Effector CD4-positive, alpha-beta T cell (primary cell): ENCODE measurements around the gene SLCO4A1.

Source experiments
- DNase-seq: peaks from one replicate; pipeline ENCODE4 v3.0.0-alpha.2; 2020

SLCO4A1 gene

DNA sequence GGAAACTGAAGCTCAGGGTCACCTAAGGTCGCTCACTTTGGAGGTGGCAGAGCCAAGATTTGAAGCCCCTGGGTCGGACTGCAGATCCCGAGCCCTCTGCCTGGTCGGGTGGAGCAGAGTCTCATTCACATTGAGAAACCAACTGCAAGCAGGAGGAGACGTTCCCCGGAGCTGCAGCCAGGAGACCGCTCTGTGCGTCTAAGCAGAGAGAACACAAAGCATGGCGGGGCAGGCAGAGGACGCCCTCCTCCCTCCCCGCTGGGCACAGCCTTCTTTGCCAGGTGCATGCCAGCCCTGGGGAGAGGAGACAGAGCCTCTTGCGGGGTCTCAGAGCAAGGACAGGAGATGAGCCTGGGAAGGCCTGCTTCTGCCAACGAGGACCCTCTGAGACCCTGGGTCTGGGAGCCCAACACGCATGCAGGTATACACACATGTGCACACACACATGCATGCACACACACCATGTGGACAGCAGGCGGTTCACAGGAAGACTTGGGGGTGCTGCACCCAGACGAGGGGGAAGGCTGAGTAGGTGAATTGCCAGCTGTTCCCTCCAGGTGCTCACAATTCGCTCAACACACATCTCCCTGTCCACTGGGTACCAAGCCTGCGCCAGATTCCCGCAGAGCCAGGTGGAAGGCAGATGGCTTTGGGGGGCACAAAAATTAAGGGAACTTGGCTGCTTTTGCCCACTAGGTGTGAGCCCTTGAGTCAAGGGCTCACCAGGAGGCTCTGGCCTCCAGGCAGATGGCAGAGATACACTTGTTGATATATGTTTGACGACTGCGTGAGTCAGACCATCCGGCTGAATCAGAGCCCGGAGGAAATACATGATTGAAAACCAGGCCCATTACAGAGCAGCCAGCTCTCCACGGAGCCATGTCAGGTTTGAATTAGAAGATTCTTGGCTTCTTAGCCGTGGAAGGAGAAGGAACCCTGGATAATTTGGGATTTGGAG lies 60.9 kb downstream of the SLCO4A1 start:
- no peak for DNase-seq

DNA sequence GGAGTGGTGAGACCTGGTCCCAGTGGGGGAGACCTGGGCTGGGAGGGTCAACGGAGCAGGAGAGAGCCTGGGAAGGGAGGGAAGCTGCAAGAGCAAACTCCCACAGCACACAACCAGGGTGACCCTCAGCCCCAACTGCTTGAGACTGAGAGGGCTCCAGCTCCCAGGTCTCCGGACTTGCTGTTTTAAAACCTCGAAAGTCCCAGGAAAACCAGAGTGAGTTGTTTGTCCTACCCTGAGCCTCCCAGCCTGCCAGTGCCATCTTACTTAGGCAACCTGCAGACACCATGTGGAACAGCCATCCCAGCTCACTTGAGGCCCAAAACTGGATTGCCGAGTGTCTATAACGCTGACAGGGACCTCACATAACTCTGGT lies 61.5 kb downstream of the SLCO4A1 start:
- no peak for DNase-seq

DNA sequence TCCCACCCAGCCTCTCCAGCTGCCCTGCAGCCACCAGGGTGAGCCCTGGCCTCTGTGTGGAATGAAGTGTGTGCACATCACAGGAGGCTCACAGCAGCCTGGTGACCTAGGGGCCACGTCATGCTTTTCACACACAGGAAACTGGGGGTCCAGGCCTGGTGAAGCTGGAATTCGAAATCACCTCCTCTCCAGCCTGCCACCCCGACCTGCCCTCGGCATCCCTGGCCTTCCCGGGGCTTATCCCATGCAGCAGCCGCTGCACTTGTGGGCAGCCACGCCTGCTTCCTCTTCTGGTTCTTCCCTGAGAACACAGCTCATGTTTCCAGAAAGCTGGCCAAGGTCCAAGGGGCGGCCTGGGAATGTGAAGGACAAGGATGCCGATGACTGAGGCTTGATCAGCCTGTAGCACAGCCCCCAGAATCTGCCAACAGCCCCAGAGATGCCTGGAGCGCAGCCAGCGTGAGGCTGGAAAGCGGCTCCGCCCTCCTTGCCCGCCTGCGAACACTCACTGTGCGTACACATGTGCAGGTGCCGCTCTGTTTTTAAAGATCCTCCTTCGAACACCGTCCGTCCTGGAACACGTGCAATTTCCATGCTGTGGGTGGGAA lies 62.1 kb downstream of the SLCO4A1 start:
- DNase-seq, result no peak

DNA sequence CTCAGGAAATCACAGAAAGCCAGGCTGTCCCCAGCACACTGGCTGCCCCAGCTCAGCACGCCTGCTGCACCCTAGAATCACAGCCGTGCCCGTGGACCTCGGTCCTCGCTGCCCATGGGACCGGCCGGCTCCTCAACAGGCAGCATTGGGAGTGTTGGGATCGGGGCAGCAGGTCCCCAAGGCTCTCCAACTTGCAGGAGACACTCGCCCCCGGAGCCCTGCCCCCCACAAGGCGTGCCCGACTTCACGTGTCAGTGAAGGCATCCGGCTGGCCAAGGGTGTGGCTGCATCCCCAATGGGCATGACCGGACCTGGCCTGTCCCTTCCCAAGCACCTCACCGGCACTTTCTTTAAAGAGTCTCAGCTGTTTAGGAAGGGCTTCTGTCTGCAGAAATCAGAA lies 63.3 kb downstream of the SLCO4A1 start:
- DNase-seq, result no peak

DNA sequence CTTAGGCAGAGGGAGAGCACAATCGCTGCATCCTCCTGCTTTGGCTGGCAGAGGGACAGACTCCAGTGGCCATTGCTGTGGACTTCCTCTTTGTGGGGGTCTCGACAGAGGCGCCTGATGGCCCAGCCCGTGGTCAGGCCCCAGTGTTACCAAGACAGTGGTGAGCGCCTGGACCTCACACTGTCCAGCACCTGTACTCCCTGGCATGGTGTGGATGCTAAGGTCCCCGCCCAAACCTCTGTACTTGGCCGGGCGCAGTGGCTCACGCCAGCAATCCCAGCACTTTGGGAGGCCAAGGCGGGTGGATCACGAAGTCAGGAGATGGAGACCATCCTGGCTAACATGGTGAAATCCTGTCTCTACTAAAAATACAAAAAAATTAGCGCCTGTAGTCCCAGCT lies 64.0 kb downstream of the SLCO4A1 start:
- DNase-seq, result no peak

DNA sequence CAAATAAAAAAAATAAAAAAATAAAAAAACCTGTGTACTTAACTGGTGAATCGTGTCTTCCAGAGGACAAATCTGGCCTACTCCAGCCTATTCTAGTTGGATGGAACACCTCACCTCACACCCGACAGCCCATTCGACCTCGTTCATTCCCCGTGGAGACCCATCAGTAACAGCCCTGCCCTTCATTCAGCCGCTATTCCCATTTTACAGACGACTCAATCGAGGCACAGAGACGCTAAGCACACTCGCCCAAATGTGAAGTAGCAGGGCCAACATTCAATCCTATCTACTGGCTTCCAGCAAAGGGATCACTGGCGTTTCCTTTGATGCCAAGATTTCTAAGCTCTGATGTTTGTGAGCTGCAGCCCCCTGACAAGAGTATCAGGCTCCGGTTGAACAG lies 64.6 kb downstream of the SLCO4A1 start:
- DNase-seq, result no peak

DNA sequence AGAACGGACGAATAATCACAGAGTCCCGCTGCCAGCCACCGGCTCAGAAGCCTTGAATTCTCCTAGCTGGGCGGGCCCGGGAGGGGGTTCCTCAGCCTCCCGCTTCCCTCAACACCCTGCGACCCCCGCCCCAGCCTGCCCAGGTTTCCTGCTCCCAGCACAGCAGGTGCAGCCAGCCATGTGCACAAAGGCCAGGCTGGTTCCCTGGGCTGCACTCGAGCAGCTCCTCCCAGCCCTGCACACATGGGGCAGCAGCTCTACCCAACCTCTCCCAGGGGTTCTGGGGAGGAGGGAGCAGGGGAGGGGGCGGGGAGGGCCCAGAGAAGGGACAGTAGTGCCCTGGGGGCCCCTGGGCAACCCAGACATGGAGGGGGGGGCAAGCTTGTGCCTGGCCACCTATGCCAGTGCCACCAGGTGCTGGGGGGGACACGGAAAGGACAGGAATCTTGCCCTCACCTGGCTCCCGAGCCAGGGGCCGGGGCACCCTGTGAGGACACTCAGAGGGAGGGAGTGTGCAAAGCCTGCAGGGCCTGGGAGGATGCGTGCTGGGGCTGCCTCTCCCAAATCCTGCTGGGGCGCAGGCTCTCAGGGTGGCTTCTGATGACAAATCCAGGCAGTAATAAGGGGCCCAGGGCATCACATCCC lies 65.1 kb downstream of the SLCO4A1 start:
- DNase-seq, result no peak

DNA sequence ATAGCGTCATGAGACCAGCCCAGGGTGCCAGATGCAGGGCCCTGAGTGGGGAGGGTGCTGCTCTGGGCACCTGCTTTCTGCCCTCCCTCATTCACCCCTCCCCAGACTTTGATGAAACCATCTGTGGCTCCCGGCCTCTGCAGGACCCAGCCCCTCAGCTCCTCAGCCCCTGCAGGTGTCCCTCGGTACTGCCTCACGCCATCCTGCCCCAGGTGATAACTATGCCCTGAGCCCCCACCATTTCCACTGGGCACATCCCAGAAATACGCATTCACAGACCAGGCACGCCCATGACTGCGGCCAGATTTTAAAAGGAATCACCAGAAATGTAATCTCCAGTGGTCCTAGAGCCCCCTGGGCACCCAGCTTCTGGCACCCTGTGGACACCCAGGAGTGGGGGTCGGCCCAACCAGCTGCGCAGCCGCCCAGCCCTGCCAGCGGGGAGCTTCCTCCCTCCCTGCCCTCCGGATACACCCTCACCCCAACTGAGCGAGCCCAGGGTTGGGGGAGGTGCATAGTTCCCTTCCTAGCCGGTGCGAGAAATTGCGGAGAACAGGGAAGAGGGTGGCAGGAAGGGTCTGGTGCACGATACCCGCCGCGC lies 65.7 kb downstream of the SLCO4A1 start:
- DNase-seq, result no peak

DNA sequence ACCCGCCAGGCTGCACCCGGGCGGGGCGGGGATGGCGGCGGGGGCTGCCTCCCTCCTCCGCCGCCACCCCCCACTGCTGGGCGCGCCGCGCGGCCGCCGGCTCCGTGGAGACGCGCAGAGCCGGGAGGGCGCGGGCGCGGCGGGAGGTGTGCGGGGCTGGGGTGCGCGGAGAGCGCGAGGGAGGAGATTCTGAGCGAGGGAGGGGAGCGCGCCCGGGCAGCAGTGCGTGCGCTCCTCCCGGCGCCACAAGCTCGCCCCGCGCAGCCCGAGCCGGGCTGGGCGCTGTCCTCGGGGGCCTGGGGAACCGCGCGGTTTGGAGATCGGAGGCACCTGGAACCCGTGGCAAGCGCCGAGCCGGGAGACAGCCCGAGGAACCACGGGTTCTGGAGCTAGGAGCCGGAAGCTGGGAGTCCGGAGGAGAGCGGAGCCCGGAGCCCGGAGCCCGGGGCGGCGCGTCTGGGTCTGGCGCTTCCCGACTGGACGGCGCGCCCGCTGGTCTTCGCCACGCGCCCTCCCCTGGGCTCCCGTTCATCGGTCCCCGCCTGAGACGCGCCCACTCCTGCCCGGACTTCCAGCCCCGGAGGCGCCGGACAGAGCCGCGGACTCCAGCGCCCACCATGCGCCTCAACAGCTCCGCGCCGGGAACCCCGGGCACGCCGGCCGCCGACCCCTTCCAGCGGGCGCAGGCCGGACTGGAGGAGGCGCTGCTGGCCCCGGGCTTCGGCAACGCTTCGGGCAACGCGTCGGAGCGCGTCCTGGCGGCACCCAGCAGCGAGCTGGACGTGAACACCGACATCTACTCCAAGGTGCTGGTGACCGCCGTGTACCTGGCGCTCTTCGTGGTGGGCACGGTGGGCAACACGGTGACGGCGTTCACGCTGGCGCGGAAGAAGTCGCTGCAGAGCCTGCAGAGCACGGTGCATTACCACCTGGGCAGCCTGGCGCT lies 66.6 kb downstream of the SLCO4A1 start, which contains the start of gene NTSR1:
NTSR1 (plus strand) TSS at position 246 of the 946 bp plus-strand sequence; CDS start at position 618, 372 bp downstream.
- DNase-seq, result no peak

DNA sequence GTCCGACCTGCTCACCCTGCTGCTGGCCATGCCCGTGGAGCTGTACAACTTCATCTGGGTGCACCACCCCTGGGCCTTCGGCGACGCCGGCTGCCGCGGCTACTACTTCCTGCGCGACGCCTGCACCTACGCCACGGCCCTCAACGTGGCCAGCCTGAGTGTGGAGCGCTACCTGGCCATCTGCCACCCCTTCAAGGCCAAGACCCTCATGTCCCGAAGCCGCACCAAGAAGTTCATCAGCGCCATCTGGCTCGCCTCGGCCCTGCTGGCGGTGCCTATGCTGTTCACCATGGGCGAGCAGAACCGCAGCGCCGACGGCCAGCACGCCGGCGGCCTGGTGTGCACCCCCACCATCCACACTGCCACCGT lies 67.2 kb downstream of the SLCO4A1 start:
- DNase-seq, result no peak

DNA sequence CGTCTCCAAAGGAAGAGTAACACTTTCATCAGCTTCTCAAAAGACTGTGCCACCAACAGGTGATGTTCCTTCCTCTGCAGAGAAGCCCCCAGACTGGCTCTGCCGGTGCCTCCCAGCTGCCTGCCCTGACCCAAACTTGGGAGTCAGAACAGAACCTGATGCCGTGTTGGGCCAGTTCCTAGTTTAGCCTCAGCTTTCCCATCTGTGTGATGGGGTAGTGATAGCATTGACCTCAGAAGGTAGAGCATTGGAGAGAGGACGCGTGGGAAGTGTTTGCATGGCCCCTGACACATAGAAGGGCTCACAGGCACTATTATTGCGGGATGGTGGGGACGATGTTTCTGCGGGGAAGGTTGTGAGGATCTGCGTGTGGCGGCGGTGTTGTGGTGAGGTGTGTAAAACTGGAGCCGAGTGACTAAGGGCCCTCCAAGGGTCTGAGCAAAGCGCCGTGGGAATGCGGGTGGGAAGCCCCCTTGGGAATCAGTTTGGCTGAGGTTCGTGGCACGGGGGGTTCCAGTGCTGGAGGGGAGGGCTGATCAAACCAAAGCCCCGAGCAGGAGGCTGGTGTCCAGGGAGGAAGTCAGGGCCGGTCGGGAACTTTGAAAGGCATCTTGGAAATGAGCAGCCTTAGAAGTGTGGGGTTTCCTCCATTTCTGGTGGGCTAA lies 68.0 kb downstream of the SLCO4A1 start:
- DNase-seq, result no peak

DNA sequence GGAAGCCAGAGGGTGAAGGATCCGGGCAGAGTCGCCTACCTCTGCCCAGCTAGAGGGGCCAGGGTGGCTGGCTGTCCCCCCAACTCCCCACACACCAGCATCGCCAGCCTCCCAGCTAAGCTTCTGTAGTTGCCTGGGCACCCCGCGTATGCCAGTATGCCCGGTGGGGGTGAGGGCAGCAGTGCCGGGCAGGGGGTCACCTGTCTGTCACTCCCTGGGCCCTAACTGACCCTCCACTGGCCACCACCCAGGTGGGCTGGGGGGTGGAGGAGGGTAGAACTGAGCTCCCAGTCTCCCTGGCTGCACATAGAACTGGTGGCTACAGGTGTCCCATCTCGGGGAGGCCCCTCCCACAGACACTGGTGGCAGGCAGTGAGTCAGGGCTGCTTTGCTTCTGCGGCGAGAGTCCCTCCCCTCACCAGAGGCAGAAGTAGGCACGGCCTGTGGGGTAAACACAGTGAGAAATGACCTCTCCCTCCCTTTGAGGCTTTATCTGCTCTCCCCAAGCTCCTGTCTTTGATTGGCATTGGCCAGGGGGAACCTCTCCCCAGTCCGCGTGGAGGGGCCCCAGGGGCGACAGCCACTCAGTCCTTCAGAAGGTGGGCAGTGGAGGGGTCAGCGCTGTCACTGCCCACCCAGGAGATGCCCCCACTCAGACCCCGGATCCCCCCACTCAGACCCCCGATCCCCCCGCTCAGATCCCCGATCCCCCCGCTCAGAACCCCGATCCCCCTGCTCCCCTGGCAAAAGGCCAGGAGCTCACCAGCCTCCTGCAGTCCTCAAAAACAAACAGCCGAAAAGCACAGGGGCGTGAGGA lies 68.8 kb downstream of the SLCO4A1 start:
- no peak for DNase-seq

DNA sequence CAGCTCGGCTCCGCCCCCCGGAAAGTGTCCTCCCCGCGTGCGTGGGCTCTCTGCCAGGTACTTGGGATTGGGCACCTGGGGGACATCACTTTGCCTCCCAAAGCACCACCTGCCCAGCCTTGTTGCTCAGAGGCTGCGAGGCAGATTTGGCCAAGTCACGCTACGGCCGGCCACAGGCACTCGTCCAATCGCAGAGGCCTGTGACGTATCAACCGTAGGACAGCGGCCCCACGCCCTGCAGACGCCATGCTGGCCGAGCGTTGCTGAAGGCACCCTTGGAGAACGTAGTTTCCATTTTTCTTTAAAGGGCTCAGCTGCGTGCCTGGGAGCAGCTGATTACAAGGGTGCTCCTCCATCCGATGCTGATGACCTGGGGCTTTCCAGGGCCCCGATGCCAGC lies 69.4 kb downstream of the SLCO4A1 start:
- no peak for DNase-seq

DNA sequence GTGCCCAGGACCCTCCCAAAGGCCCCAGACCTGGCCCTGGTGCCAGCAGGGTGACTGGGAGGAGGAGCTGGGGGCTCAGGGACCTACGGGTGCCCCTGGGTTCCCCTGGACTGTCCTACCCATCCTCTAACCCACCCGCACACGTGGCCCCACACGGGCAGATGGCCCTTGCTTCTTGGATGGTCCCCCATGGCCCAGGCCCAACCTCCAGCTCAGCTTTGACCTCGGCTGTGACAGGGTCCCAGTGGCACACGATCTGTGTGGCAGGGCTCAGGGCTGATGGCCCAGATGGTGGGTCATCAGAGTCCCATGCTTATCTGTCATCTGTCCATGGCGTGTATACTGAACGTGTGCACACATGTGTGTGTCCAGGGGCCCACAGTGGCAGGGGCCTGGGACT lies 70.3 kb downstream of the SLCO4A1 start:
- no peak for DNase-seq

DNA sequence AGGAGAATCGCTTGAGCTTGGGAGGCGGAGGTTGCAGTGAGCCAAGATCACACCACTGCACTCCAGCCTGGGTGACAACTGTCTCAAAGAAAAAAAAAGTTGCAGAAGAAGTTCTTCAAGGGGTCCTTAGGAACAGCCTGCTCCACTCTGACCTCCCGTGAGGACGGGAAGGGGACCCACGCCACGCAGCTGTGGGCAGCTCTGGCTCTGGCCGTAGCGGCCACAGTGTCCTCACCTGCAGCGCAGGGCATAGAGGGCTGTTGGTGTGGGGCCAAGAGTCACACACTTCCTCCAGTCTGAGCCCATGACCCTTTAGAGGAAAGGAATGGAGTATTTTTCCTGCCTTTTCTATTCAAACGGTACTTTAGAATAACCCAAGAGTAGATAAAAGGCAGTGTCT lies 71.7 kb downstream of the SLCO4A1 start:
- no peak for DNase-seq

DNA sequence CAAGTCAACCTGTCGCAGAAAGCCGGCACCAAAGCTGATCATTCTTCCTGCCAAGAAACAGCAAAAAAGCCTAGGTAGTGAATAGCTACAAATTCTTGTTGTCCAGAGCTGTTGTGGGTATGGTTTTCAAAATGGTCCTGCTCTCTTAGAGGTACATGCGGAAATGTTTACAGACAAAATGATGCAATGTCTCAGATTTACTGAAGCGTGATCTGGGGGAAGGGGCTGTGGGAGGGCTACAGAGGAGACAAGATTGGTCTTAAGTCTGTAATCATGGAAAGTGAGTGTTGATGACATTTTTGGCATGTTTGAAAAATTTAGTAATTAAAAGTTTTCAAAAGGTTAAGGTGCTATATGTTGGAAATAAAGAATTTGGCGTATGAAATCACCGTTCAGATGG lies 72.5 kb downstream of the SLCO4A1 start:
- no peak for DNase-seq

DNA sequence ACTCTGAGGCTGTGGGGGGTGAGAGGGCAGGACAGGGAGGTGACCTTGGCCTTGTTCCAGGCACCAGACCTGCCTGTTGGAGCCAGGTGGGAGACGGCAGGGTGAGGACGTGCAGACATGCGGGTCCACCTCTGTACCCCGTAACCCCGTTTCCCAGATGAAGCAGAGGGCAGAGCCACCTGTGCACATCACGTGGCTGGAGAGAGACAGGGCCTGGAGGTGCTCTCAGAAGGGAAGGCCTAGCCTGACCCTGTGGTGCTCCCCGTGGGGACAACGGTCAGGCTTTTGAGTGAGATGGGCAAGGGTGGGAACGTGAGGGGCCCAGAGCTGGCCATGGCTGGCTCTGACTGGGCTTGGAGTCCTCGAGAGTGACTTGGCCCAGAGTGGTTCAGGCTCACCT lies 72.9 kb downstream of the SLCO4A1 start:
- DNase-seq, result no peak

DNA sequence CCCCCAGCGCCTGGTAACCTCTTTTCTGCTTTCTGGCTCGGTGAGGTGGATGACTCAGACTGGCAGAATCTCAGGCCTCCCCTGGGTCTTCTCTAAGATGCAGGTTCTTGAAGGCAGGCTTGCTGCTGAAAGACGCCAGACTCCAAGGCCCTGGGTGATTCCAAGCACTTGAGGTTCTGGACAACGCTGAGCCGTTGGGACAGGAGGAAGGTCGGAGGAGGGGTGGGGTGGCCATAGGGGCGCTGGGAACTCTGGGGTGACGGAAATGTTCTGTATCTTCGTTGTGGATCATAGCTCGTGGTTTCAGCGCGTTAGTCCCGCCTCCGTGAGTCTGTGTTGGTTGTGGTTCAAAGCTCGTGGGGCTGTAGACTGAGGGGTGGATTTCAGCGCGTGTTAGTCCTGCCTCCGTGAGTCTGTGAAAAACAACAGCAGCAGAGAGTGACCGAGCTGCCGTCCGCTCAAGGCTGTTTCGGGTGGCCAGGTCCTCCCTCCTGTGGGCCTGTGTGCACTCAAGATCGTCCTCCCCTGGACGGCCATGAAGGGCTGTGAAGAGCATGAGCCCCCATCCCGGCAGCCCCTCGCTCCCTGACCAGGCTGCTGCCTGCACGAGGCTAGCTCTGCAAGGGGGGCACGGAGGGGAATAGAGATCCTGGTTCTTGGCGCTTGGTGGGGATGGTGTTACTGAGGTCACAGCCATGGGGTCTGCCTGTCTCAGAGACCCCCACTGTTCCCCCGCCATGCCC lies 74.1 kb downstream of the SLCO4A1 start:
- DNase-seq, result peak; percentile 32

DNA sequence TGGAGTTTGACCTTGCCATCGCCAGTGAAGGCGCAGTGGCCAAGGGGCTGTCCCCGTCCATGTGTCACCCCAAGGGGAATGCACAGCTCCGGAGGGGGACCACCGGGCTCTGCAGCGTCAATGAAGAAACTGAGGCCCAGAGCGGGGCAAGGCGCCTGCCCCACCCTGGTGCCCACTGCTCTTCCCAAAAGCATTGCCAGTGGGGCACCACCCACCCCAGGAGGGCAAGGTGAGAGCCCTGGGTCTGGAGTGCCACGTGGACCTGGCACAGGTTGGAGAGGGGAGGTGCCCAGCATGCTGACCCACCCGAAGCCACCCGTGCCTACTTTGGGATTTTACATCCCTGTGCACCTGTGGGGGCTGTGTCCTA lies 74.6 kb downstream of the SLCO4A1 start:
- DNase-seq, result no peak

DNA sequence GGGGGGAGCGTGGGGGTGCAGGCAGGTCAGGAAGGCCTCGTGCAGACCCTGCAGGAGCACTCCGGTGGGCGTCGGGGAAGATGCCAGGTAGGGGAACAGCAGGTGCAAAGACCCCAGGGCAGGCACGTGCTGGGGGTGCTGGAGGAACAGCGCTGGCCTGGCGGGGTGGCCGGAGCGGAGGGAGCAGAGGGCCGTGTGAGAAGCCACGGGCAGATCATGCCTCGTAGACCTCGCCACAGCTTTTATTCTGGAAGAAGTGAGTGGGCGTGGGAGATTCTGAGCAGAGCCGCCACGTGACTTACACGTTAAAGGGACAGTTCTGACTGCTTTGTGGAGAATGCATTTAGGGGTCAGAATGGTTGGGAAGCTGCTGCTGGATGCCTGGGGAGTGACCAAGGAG lies 75.6 kb downstream of the SLCO4A1 start:
- DNase-seq, result no peak
